EH (cell line): ENCODE results near the gene SPATA25.

Experiments used
- DNase-seq: peaks from one replicate; pipeline ENCODE4 v3.0.0-alpha.2; 2015; ENCODE audit warnings: low read depth

The SPATA25 gene

DNA sequence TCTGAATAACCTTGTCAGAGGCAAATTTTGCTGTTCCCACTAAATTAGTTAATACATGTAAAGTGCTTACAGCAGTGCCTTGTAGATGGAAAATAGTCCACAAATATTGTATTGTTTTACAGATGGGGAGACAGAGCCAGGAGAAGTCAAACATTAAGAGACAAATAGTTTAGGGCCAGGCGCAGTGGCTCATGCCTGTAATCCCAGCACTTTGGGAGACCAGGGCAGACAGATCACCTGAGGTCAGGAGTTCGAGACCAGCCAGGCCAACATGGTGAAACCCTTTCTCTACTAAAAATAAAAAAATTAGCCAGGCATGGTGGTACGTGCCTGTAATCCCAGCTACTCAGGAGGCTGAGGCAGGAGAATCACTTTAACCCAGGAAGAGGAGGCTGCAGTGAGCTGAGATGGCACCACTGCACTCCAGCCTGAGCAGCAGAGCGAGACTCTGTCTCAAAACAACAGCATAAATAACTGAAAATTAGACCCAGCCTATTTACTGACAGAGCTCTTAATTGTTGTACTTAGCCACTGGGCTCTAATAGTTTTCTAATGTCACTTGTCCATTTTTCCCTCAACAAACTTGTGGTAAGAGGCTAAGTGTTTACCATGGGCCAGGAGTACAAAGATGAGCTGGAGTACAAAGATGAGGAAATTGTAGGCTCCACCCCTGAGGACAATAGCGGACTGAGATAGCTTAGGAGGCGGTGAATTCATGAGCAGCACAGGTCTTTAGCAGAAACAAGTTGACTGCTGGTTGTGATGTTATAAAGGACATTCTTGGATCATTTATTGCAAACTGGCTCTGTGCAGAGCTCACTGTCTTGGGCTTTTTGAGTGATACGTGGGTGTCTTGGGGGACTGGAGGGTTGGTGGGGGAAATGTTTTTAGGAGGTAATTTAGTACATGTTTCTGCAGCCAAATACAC is 23.6 kb downstream of the SPATA25 start:
- no peak for DNase-seq

GRCh38 chr20:45861221-45862075 is 26.0 kb downstream of the SPATA25 start:
- DNase-seq: peak; percentile 11

- no peak for DNase-seq
Observed at GRCh38 chr20:45860560-45861220, 26.7 kb downstream of the SPATA25 start.

DNA sequence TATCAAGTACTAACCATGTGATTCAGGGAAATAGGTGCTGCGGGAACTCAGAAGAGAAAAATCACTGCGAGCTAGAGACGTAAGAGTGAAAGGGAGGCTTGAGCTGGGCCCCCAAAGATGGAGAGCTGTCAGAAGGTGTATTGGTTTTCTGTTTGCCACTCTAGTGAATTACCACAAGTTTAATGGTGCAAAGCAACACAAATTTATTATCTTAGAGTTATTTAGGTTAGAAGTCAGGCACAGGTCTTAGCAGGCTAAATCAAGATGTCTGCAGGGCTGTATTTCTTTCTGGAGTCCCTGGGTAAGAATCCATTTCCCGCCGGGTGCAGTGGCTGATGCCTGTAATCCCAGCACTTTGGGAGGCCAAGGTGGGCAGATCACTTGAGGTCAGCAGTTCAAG is 27.5 kb downstream of the SPATA25 start:
- DNase-seq: no peak

DNA sequence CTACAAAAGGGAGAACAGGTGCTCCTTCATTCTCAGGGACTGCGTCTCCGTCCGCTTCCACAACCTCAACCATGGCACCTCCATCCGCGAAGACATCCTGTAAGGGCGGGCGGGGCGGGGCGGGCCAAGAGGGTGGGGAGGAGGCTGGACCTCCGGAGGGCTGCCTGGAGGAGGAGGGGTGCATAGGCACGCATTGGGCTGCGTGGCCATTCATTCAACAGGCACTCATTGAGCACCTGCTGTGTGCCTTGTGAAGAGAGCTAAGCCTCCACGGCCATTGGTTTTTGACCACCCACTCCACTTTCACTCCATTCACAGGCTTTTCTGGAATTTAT is 29.6 kb downstream of the SPATA25 start:
- no peak for DNase-seq

DNA sequence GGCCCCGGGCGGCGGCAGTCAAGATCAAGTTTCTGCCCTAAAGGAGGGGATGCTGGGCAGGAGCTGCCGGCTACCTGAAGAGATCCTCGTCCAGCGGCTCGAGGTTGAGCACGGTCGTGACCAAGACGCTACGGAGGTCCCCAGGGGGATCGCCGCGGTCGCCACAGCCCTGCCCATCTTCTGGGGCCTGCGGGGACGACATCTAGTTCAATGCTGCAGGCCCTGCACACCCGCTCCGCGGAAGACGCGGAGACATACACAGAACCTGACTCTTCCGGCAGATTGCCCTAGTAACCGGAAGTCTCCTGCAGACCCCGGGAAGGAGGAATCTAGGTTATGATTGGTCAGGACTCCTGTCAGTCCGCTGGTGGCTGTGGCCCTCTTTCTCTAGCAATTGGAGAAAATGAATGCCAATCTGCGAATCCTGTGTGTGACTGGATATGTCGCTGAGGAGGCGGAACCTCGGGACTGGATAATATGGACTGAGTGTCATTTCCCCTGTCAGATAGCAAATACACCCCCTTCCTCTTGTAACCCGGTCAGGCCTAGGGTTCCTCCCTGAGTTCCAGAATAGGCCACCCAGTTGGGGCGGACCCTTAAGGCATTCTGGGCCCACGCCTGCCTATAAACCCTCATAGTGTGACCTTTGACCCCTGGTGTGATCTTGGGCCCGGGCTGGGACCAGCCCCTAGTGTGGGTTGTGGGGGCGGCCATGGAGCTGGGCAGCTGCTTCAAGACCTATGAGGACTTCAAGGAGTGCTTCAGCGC is 30.1 kb downstream of the SPATA25 start, which contains the start of the genes ACOT8 and ZSWIM3:
ACOT8 (minus strand) TSS at position 279 of the 768 bp plus-strand sequence; CDS start at position 202, 77 bp downstream.
ZSWIM3 (plus strand) TSS at position 501 of the 768 bp plus-strand sequence; CDS start at position 713, 212 bp downstream.
- DNase-seq: peak; percentile 100

DNA sequence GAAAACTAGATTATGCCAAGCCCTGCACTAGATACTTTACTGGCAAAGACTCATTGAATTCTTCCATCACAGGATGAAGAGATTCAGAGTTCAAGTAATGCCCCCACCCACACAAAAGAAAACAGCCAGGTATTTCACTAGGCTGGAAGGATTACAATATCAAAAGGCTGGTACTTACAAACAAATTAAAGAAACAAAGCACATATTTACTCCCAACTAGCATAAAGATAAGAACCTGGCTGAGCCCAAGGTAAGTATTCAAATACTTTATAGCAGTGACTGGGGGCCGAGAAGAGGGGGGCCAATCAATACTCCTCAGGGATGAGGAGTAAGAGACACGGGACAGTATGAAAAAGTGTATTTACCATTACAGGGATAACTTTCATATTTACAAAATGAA is 33.9 kb downstream of the SPATA25 start:
- DNase-seq: no peak

GRCh38 chr20:45852326-45852725 is 35.1 kb downstream of the SPATA25 start:
- no peak for DNase-seq

DNA sequence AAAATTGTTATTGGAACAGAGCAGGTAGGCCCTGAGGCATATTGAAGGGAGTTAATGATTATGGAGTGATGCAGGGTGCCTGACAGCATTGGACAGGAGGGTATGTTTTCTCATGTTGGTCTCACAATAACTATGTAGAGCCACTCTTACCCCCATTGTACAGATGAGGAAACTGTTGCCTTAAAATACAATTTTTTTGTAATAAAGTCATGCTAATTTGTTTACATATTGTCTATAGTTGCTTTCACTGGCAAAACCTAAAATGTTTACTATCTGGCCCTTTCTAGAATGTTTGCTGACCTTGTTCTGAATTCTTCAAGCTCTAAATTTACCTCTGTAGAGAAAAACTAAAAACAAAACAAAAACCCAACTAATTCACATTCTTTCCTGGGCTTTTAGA is 35.9 kb downstream of the SPATA25 start:
- no peak for DNase-seq

DNA sequence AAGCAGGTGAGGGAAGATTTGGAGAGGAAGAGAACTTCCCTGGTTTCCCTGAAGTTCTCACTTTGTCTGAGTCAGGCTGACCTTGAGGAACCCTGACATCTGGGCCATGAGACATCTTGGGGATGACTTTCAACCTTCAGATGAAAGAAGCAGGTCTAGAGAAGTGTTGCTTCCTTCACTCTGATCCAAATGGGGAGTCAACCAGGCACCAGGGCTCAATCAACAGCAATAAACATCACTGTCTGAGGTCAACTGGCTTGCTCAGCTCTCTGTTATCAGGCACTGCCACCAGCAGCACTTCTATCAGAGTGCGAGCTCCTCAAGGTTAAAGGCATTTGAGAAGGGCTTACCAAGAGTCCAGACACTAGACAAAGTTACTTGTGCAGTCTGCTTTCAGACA is 36.5 kb downstream of the SPATA25 start:
- no peak for DNase-seq

- DNase-seq: no peak
Observed at GRCh38 chr20:45850238-45850637, 37.2 kb downstream of the SPATA25 start.

GRCh38 chr20:45848969-45849582 is 38.3 kb downstream of the SPATA25 start:
- DNase-seq: no peak

GRCh38 chr20:45848421-45848820 is 39.0 kb downstream of the SPATA25 start:
- no peak for DNase-seq

- no peak for DNase-seq
Observed at GRCh38 chr20:45845452-45845851, 42.0 kb downstream of the SPATA25 start.

GRCh38 chr20:45843506-45843905 is 43.9 kb downstream of the SPATA25 start:
- DNase-seq: no peak

DNA sequence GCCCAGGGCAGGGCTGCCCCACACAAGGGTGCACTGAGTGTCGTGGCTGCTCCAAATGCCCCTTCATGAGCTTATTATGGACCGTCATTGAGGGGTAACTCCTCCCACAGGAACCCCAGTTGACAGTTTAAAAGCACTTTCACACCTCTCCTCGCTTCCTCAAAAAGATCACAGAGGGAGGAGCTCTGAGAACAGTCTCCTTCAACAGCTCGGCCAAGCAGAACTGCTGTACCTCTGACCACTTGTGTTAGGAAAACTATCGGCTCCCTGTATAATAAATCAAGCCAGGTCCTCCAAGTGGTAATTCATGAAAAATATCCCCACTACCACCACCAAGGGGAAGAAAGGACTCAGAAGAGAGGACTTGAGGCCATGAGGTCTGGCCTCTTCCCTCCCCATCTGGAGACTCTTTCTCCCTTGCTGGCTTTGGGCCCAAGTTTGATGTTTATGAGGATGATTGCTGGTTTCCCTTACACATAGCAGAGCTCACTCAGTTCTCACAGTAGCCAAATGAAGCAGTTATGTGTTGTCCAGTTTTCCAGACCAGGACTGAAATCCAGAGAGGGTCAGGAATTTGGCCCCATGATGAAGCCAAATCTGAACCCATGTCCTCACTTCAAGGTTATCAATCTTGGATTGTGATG is 45.1 kb downstream of the SPATA25 start:
- peak; percentile 75 for DNase-seq

GRCh38 chr20:45841407-45842129 is 45.9 kb downstream of the SPATA25 start:
- no peak for DNase-seq

GRCh38 chr20:45840700-45841198 is 46.7 kb downstream of the SPATA25 start:
- DNase-seq: no peak

DNA sequence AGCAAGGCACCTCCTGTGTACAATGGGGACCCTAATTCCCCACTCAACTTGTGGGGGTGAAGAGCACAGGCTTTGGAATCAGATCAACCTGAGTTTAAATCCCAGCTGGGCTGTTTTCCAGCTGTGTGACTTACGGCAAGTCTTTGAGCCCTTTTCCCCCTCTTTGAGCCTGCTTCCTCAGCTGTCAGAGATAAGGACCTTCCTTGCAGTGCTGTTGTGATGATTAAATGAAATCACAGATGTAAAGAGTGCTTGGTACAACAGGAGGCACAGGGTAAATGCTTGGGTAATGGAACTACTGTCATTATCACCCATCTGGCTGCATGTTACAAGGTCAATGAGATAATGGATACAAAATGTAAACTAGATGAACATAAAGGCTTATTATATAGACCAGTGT is 50.6 kb downstream of the SPATA25 start:
- no peak for DNase-seq
